GM23338 (cell line): ENCODE measurements around the gene PARP11. TPM values are rescaled to one million over a fixed set of nuclear protein-coding genes. Genes with fewer than 3 reads are reported as not detected.
A peak's percentile ranks its signal among the peaks of the same experiment; 100 is the strongest.

Experiments
- ATAC-seq: fragments of 200-7000 bp; cut with Tn5 transposase; 3 replicates; pipeline ENCODE4 v1.9.1; 2020
- DNase-seq: peaks from one replicate; pipeline ENCODE4 v3.0.0-alpha.2; 2015; ENCODE audit warnings: low spot score
- H2AFZ ChIP-seq: fragments of 200-600 bp; sonication (generic); 2 replicates; pipeline ENCODE4 v1.8.0; 2016; ENCODE audit warnings: antibody characterized with exemption, mild to moderate bottlenecking, moderate library complexity
- H3F3A ChIP-seq: fragments of 200-600 bp; sonication (generic); replicated peaks from 2 replicates; pipeline ENCODE4 v1.8.0; 2017; ENCODE audit warnings: antibody characterized with exemption, mixed run types, low read depth
- H3K27ac ChIP-seq: fragments of 200-600 bp; sonication (generic); 2 replicates; pipeline ENCODE4 v1.6.1; 2016; ENCODE audit warnings: low read depth
- H3K27me3 ChIP-seq: fragments of 200-600 bp; sonication (generic); 2 replicates; pipeline ENCODE4 v1.8.0; 2016; ENCODE audit warnings: mild to moderate bottlenecking, mixed run types, moderate library complexity; ENCODE audit not compliant: insufficient read depth
- H3K36me3 ChIP-seq: fragments of 200-600 bp; sonication (generic); 2 replicates; pipeline ENCODE4 v1.8.0; 2016; ENCODE audit warnings: mild to moderate bottlenecking; ENCODE audit not compliant: insufficient read depth
- H3K4me1 ChIP-seq: fragments of 200-600 bp; sonication (generic); 2 replicates; pipeline ENCODE4 v1.8.0; 2016; ENCODE audit warnings: mild to moderate bottlenecking, moderate library complexity; ENCODE audit not compliant: insufficient read depth
- H3K4me2 ChIP-seq: fragments of 200-600 bp; sonication (generic); 2 replicates; pipeline ENCODE4 v1.7.1; 2017; ENCODE audit warnings: mixed run types
- H3K4me3 ChIP-seq: fragments of 200-600 bp; sonication (generic); 2 replicates; pipeline ENCODE4 v1.6.1; 2016; ENCODE audit warnings: mixed run types
- H3K79me2 ChIP-seq: fragments of 200-600 bp; sonication (generic); replicated peaks from 2 replicates; pipeline ENCODE4 v1.8.0; 2017; ENCODE audit warnings: mild to moderate bottlenecking; ENCODE audit not compliant: insufficient read depth
- H3K9me2 ChIP-seq: fragments of 200-600 bp; sonication (generic); 2 replicates; pipeline ENCODE4 v1.8.0; 2017; ENCODE audit not compliant: insufficient read depth
- H4K20me1 ChIP-seq: fragments of 200-600 bp; sonication (generic); replicated peaks from 2 replicates; pipeline ENCODE4 v1.8.0; 2017; ENCODE audit warnings: mild to moderate bottlenecking; ENCODE audit not compliant: insufficient read depth
- H3K27ac Mint-ChIP-seq: 2 replicates; pipeline ENCODE4 v1.8.0; 2020; ENCODE audit warnings: inconsistent platforms, mild to moderate bottlenecking, moderate library complexity, mixed read lengths
- H3K27me3 Mint-ChIP-seq: 3 replicates; pipeline ENCODE4 v1.8.0; 2022; ENCODE audit warnings: low read depth, mild to moderate bottlenecking, moderate library complexity, mixed read lengths, inconsistent platforms; ENCODE audit not compliant: insufficient read depth, poor library complexity
- H3K36me3 Mint-ChIP-seq: 3 replicates; pipeline ENCODE4 v1.8.0; 2021; ENCODE audit warnings: low read depth, mild to moderate bottlenecking, inconsistent platforms, moderate library complexity, mixed read lengths
- H3K4me1 Mint-ChIP-seq: 3 replicates; pipeline ENCODE4 v1.8.0; 2020; ENCODE audit warnings: mild to moderate bottlenecking, inconsistent platforms, mixed read lengths
- H3K4me3 Mint-ChIP-seq: 3 replicates; pipeline ENCODE4 v1.8.0; 2021; ENCODE audit warnings: moderate library complexity, mild to moderate bottlenecking, inconsistent platforms, mixed read lengths
- H3K9me3 Mint-ChIP-seq: 3 replicates; pipeline ENCODE4 v1.8.0; 2020; ENCODE audit warnings: moderate library complexity, mild to moderate bottlenecking, inconsistent platforms, mixed read lengths
- CREB1 ChIP-seq: fragments of 250-450 bp; sonication (Bioruptor Pico); IDR thresholded peaks from 2 replicates; pipeline ENCODE4 v1.5.0; 2020; ENCODE audit warnings: low read depth, mild to moderate bottlenecking, moderate library complexity
- EZH2phosphoT487 ChIP-seq: fragments of 200-600 bp; sonication (generic); IDR thresholded peaks from one replicate; pipeline ENCODE4 v1.8.1; 2018; ENCODE audit warnings: antibody characterized with exemption; ENCODE audit not compliant: unreplicated experiment
- JUNB ChIP-seq: IDR thresholded peaks from one replicate; pipeline ENCODE4 v1.6.1; 2016; ENCODE audit warnings: antibody characterized with exemption; ENCODE audit not compliant: unreplicated experiment
- NANOG ChIP-seq: IDR thresholded peaks from 2 replicates; pipeline ENCODE4 v1.6.1; 2016; ENCODE audit warnings: antibody characterized with exemption, borderline replicate concordance
- POLR2AphosphoS5 ChIP-seq: IDR thresholded peaks from 2 replicates; pipeline ENCODE4 v1.6.1; 2016; ENCODE audit warnings: antibody characterized with exemption, low read depth
- STAT1 ChIP-seq: IDR thresholded peaks from one replicate; pipeline ENCODE4 v1.6.1; 2016; ENCODE audit warnings: antibody characterized with exemption; ENCODE audit not compliant: unreplicated experiment
- ZNF114 ChIP-seq: fragments of 250-450 bp; sonication (Bioruptor Pico); IDR thresholded peaks from 2 replicates; pipeline ENCODE4 v1.5.0; 2020; ENCODE audit warnings: mild to moderate bottlenecking, moderate library complexity
- ZNF331 ChIP-seq: fragments of 250-450 bp; sonication (Bioruptor Pico); IDR thresholded peaks from 2 replicates; pipeline ENCODE4 v1.5.0; 2020; ENCODE audit warnings: low read depth, mild to moderate bottlenecking, moderate library complexity
- polyA plus RNA-seq: library from polyadenylated mRNA; unstranded; fragments of >200 nt; fragmentation: Nextera tagmentation; extraction: Ambion mirVana; gene quantifications from 2 replicates; pipeline ENCODE4 v1.2.1, GENCODE V29; 2016
- total RNA-seq: library from RNA; depleted of rRNA; stranded (reverse); fragments of >200 nt; shearing (Covaris generic); gene quantifications from 2 replicates; pipeline ENCODE4 v1.2.3, GENCODE V29; 2014
- TF ChIP-seq, protein P1 (sequence below): IDR thresholded peaks from 2 replicates; pipeline ENCODE4 v1.6.1; 2016; ENCODE audit warnings: antibody characterized with exemption
- TF ChIP-seq, protein P2 (sequence below): fragments of 250-450 bp; sonication (Bioruptor Pico); IDR thresholded peaks from 2 replicates; pipeline ENCODE4 v1.5.0; 2020; ENCODE audit warnings: mild to moderate bottlenecking, moderate library complexity
- TF ChIP-seq, protein P3 (sequence below): IDR thresholded peaks from one replicate; pipeline ENCODE4 v1.6.1; 2018; ENCODE audit warnings: antibody characterized with exemption; ENCODE audit not compliant: unreplicated experiment

Gene PARP11
- total and polyA plus RNA-seq, 2 experiments from 2014 or later = 4.8 to 11.5 TPM

DNA sequence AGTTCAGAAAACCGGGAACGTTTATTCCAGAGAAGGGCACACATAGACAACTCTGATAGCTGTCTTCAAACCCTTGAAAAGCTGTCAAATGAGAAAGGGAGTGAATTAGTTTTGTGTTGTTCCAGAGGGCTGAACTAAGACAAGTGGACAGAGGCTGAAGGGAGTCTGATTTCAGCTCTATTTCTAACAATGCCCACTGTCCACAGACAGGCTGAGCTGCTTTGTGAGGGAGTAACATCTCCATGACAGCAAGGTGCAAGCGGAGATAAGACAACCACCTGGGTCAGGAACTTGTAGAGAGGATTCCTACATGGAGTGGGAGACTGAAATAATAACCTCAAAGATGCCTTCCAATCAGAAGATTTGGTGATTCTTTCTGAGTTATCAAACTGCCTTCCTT is 25.6 kb upstream of the PARP11 start:
- no peak overlapping the region for H3K27ac Mint-ChIP-seq
- H3K4me1 ChIP-seq = no peaks in the 10 kb centered on the region

More for the DNA sequence above, 25.6 kb upstream of the PARP11 start:
- Histone ChIP-seq H3K4me2 (no peak overlapping the region), H3K27me3 (no peaks in the 10 kb centered on the region), H3K36me3 (no peaks in the 10 kb centered on the region), H3K9me2 (0 out of 2 replicates have a peak, but pooled peaks cover 3% of the 10 kb centered on the region), H3K4me3 (no peak overlapping the region), H4K20me1 (no peaks in the 10 kb centered on the region), H3F3A (no peaks in the 10 kb centered on the region), H2AFZ (0 out of 2 replicates have a peak overlapping the region, but pooled peaks have one; percentile 66), H3K79me2 (no peaks in the 10 kb centered on the region), H3K27ac (no peak overlapping the region)
- no peaks in the 10 kb centered on the region for H3K4me1 Mint-ChIP-seq
- H3K36me3 Mint-ChIP-seq = no peaks in the 10 kb centered on the region
- ATAC-seq (no peak), DNase-seq (no peak)
- H3K4me3 Mint-ChIP-seq = no peak overlapping the region
- H3K9me3 Mint-ChIP-seq = no peaks in the 10 kb centered on the region
- TF ChIP-seq EZH2phosphoT487 (no peak), STAT1 (no peak), POLR2AphosphoS5 (no peak), NANOG (no peak), JUNB (no peak), CREB1 (no peak), ZNF114 (no peak), ZNF331 (CRISPR knock-in tag) (no peak)
- TF ChIP-seq, protein P1, sequence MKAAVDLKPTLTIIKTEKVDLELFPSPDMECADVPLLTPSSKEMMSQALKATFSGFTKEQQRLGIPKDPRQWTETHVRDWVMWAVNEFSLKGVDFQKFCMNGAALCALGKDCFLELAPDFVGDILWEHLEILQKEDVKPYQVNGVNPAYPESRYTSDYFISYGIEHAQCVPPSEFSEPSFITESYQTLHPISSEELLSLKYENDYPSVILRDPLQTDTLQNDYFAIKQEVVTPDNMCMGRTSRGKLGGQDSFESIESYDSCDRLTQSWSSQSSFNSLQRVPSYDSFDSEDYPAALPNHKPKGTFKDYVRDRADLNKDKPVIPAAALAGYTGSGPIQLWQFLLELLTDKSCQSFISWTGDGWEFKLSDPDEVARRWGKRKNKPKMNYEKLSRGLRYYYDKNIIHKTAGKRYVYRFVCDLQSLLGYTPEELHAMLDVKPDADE = no peak
- TF ChIP-seq, protein P2, sequence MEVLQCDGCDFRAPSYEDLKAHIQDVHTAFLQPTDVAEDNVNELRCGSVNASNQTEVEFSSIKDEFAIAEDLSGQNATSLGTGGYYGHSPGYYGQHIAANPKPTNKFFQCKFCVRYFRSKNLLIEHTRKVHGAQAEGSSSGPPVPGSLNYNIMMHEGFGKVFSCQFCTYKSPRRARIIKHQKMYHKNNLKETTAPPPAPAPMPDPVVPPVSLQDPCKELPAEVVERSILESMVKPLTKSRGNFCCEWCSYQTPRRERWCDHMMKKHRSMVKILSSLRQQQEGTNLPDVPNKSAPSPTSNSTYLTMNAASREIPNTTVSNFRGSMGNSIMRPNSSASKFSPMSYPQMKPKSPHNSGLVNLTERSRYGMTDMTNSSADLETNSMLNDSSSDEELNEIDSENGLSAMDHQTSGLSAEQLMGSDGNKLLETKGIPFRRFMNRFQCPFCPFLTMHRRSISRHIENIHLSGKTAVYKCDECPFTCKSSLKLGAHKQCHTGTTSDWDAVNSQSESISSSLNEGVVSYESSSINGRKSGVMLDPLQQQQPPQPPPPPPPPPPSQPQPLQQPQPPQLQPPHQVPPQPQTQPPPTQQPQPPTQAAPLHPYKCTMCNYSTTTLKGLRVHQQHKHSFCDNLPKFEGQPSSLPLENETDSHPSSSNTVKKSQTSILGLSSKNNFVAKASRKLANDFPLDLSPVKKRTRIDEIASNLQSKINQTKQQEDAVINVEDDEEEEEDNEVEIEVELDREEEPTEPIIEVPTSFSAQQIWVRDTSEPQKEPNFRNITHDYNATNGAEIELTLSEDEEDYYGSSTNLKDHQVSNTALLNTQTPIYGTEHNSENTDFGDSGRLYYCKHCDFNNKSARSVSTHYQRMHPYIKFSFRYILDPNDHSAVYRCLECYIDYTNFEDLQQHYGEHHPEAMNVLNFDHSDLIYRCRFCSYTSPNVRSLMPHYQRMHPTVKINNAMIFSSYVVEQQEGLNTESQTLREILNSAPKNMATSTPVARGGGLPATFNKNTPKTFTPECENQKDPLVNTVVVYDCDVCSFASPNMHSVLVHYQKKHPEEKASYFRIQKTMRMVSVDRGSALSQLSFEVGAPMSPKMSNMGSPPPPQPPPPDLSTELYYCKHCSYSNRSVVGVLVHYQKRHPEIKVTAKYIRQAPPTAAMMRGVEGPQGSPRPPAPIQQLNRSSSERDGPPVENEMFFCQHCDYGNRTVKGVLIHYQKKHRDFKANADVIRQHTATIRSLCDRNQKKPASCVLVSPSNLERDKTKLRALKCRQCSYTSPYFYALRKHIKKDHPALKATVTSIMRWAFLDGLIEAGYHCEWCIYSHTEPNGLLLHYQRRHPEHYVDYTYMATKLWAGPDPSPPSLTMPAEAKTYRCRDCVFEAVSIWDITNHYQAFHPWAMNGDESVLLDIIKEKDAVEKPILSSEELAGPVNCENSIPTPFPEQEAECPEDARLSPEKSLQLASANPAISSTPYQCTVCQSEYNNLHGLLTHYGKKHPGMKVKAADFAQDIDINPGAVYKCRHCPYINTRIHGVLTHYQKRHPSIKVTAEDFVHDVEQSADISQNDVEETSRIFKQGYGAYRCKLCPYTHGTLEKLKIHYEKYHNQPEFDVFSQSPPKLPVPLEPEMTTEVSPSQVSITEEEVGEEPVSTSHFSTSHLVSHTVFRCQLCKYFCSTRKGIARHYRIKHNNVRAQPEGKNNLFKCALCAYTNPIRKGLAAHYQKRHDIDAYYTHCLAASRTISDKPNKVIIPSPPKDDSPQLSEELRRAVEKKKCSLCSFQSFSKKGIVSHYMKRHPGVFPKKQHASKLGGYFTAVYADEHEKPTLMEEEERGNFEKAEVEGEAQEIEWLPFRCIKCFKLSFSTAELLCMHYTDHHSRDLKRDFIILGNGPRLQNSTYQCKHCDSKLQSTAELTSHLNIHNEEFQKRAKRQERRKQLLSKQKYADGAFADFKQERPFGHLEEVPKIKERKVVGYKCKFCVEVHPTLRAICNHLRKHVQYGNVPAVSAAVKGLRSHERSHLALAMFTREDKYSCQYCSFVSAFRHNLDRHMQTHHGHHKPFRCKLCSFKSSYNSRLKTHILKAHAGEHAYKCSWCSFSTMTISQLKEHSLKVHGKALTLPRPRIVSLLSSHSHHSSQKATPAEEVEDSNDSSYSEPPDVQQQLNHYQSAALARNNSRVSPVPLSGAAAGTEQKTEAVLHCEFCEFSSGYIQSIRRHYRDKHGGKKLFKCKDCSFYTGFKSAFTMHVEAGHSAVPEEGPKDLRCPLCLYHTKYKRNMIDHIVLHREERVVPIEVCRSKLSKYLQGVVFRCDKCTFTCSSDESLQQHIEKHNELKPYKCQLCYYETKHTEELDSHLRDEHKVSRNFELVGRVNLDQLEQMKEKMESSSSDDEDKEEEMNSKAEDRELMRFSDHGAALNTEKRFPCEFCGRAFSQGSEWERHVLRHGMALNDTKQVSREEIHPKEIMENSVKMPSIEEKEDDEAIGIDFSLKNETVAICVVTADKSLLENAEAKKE (CRISPR knock-in tag) = no peak
- TF ChIP-seq, protein P3, sequence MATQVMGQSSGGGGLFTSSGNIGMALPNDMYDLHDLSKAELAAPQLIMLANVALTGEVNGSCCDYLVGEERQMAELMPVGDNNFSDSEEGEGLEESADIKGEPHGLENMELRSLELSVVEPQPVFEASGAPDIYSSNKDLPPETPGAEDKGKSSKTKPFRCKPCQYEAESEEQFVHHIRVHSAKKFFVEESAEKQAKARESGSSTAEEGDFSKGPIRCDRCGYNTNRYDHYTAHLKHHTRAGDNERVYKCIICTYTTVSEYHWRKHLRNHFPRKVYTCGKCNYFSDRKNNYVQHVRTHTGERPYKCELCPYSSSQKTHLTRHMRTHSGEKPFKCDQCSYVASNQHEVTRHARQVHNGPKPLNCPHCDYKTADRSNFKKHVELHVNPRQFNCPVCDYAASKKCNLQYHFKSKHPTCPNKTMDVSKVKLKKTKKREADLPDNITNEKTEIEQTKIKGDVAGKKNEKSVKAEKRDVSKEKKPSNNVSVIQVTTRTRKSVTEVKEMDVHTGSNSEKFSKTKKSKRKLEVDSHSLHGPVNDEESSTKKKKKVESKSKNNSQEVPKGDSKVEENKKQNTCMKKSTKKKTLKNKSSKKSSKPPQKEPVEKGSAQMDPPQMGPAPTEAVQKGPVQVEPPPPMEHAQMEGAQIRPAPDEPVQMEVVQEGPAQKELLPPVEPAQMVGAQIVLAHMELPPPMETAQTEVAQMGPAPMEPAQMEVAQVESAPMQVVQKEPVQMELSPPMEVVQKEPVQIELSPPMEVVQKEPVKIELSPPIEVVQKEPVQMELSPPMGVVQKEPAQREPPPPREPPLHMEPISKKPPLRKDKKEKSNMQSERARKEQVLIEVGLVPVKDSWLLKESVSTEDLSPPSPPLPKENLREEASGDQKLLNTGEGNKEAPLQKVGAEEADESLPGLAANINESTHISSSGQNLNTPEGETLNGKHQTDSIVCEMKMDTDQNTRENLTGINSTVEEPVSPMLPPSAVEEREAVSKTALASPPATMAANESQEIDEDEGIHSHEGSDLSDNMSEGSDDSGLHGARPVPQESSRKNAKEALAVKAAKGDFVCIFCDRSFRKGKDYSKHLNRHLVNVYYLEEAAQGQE = no peak
- H3K27me3 Mint-ChIP-seq = peaks cover 3% of the 10 kb centered on the region
